K562 (cell line): ENCODE measurements around the gene RNU2-63P.

Source experiments
- CEBPB ChIP-seq: fragments of 450-650 bp; IDR thresholded peaks from 2 replicates; pipeline ENCODE4 v1.6.1; 2016; ENCODE audit warnings: missing genetic modification characterization, missing compliant biosample characterization
- CEBPG ChIP-seq, 3 experiments: fragments of 200-800 bp in 1 of 3; sonication (Bioruptor generic) in 1 of 3; sonication (generic) in 1 of 3; formaldehyde crosslinking in 1 of 3; IDR thresholded peaks in 2 of 3; conservative IDR thresholded peaks in 1 of 3; 2 replicates each; pipeline versions ENCODE4 v1.6.1 to v1.8.0; 2016 to 2022; ENCODE audit warnings: missing compliant biosample characterization in 2 of 3, missing genetic modification characterization in 2 of 3, mild to moderate bottlenecking in 1 of 3, missing genetic modification reagents in 1 of 3
- EZH2 ChIP-seq: IDR thresholded peaks from 2 replicates; pipeline ENCODE4 v1.6.1; 2012; ENCODE audit warnings: low read depth, mild to moderate bottlenecking, inconsistent platforms, low read length, borderline replicate concordance
- FOSL1 ChIP-seq: fragments of 200-800 bp; sonication (Bioruptor generic); conservative IDR thresholded peaks from 2 replicates; pipeline ENCODE4 v1.6.1; 2016; ENCODE audit warnings: missing genetic modification characterization, missing compliant biosample characterization
- HNRNPK ChIP-seq: fragments of 200-400 bp; formaldehyde crosslinking; IDR thresholded peaks from one replicate; pipeline ENCODE4 v1.6.1; 2018; ENCODE audit warnings: mild to moderate bottlenecking, low read depth, low read length; ENCODE audit not compliant: poor library complexity, severe bottlenecking
- MCM5 ChIP-seq: fragments of 450-650 bp; IDR thresholded peaks from 2 replicates; pipeline ENCODE4 v1.6.1; 2016; ENCODE audit warnings: low read depth
- ZNF551 ChIP-seq: fragments of 250-450 bp; sonication (Bioruptor Pico); IDR thresholded peaks from 2 replicates; pipeline ENCODE4 v1.5.0; 2021; ENCODE audit warnings: mild to moderate bottlenecking, moderate library complexity
- TF ChIP-seq, protein P1 (sequence below), 2 experiments: fragments of 450-650 bp in 1 of 2; IDR thresholded peaks; 2 replicates each; pipeline ENCODE4 v1.6.1; 2011 to 2017; ENCODE audit warnings: low read depth in 2 of 2, antibody characterized with exemption in 1 of 2, borderline replicate concordance in 1 of 2, low read length in 1 of 2, mild to moderate bottlenecking in 1 of 2, mixed read lengths in 1 of 2; ENCODE audit not compliant: control insufficient read depth in 1 of 2

- TF ChIP-seq MCM5 (no peak), ZNF551 (no peak), CEBPB (tag) (peak; percentile 89), CEBPG (CRISPR knock-in tag; IDR thresholded peaks at IDR 0.05) (no peak), CEBPG (tag; conservative IDR thresholded peaks at IDR 0.05 in 1 of 2, IDR thresholded peaks at IDR 0.05 in 1 of 2) (peak; percentile 70 to 89), HNRNPK (no peak), FOSL1 (tag) (no peak), EZH2 (no peak)
- TF ChIP-seq, protein P1, sequence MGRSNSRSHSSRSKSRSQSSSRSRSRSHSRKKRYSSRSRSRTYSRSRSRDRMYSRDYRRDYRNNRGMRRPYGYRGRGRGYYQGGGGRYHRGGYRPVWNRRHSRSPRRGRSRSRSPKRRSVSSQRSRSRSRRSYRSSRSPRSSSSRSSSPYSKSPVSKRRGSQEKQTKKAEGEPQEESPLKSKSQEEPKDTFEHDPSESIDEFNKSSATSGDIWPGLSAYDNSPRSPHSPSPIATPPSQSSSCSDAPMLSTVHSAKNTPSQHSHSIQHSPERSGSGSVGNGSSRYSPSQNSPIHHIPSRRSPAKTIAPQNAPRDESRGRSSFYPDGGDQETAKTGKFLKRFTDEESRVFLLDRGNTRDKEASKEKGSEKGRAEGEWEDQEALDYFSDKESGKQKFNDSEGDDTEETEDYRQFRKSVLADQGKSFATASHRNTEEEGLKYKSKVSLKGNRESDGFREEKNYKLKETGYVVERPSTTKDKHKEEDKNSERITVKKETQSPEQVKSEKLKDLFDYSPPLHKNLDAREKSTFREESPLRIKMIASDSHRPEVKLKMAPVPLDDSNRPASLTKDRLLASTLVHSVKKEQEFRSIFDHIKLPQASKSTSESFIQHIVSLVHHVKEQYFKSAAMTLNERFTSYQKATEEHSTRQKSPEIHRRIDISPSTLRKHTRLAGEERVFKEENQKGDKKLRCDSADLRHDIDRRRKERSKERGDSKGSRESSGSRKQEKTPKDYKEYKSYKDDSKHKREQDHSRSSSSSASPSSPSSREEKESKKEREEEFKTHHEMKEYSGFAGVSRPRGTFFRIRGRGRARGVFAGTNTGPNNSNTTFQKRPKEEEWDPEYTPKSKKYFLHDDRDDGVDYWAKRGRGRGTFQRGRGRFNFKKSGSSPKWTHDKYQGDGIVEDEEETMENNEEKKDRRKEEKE (IDR thresholded peaks at IDR 0.05; ENCODE audit: borderline replicate concordance in 1 of 2, control insufficient read depth in 1 of 2, low read depth in 2 of 2, low read length in 1 of 2), result no peak
These were observed 43.9 kb upstream of the RNU2-63P start for GRCh38 chr2:88059979-88060906.
